Thymus (tissue), 14 donors: ENCODE data around the gene EEIG2. TPM values are rescaled to one million over a fixed set of nuclear protein-coding genes. Genes with fewer than 3 reads are reported as not detected.
A peak's percentile ranks its signal among the peaks of the same experiment; 100 is the strongest.
"Not testable (repeated sequence)": the region's sequence is repeated elsewhere in the genome, so short reads cannot be mapped to it uniquely, and the experiment has no call there.

Source experiments
- DNase-seq, 9 donors: peaks; one replicate each; pipeline ENCODE4 v3.0.0-alpha.2; 2013; ENCODE audit warnings: low spot score in 9 of 9, low read depth in 6 of 9, missing footprints in 1 of 9
- H3K27ac ChIP-seq, 2 donors: one replicate each; pipeline ENCODE4 v1.5.1; 2013; ENCODE audit warnings: control low read depth in 1 of 2, low read depth in 1 of 2, low read length in 1 of 2, mild to moderate bottlenecking in 1 of 2, moderate library complexity in 1 of 2
- H3K27me3 ChIP-seq, 2 donors: one replicate each; pipeline ENCODE4 v1.5.1; 2013; ENCODE audit warnings: low read length in 1 of 2; ENCODE audit not compliant: control insufficient read depth in 2 of 2, insufficient read depth in 1 of 2
- H3K36me3 ChIP-seq, 2 donors: one replicate each; pipeline ENCODE4 v1.5.1; 2013; ENCODE audit warnings: low read length in 1 of 2, mild to moderate bottlenecking in 1 of 2, moderate library complexity in 1 of 2; ENCODE audit not compliant: control insufficient read depth in 2 of 2, insufficient read depth in 2 of 2
- H3K4me1 ChIP-seq, 2 donors: one replicate each; pipeline ENCODE4 v1.5.1; 2013; ENCODE audit warnings: low read length in 2 of 2; ENCODE audit not compliant: control insufficient read depth in 2 of 2, insufficient read depth in 2 of 2
- H3K4me3 ChIP-seq, 2 donors: one replicate each; pipeline ENCODE4 v1.5.1; 2013; ENCODE audit warnings: low read length in 2 of 2, control low read depth in 1 of 2, mild to moderate bottlenecking in 1 of 2
- H3K9me3 ChIP-seq, 2 donors: one replicate each; pipeline ENCODE4 v1.5.1; 2013; ENCODE audit warnings: low read length in 1 of 2, mild to moderate bottlenecking in 1 of 2; ENCODE audit not compliant: control insufficient read depth in 2 of 2, insufficient read depth in 1 of 2
- WGBS: extraction: QIAGEN DNeasy Blood & Tissue Kit; methylation state at CpG from one replicate; pipeline ENCODE4 v1.1.7; 2013; 5-methylcytosine and 5-hydroxymethylcytosine counted together
- long read RNA-seq, 10 donors: transcript quantifications; one replicate each; lab custom pipeline, GENCODE V29; 2026
- polyA plus RNA-seq: library from polyadenylated mRNA; stranded (reverse); fragments of 200-250 nt; gene quantifications from one replicate; pipeline ENCODE4 v1.2.3, GENCODE V29; 2013
- total RNA-seq: library from RNA; stranded (reverse); fragments of 120-200 nt; gene quantifications from one replicate; pipeline ENCODE4 v1.2.4, GENCODE V29; 2013
- donor health status: healthy.

The EEIG2 gene
- 12.5 TPM for total RNA-seq
- polyA plus RNA-seq: 11.2 TPM
- long read RNA-seq, donor 1: 0 reads
- long read RNA-seq, donor 2, full-length matches to known transcripts: 5 of 5 reads
- long read RNA-seq, donor 2, partial matches to known transcripts: 0 of 5 reads
- long read RNA-seq, donor 2, other reads (novel, unspliced or antisense): 0 of 5 reads
- long read RNA-seq, donor 3, full-length matches to known transcripts: 4 of 4 reads
- long read RNA-seq, donor 3, partial matches to known transcripts: 0 of 4 reads
- long read RNA-seq, donor 3, other reads (novel, unspliced or antisense): 0 of 4 reads
- long read RNA-seq, donor 4, full-length matches to known transcripts: 2 of 2 reads
- long read RNA-seq, donor 4, partial matches to known transcripts: 0 of 2 reads
- long read RNA-seq, donor 4, other reads (novel, unspliced or antisense): 0 of 2 reads
- long read RNA-seq, donor 5, full-length matches to known transcripts: 2 of 2 reads
- long read RNA-seq, donor 5, partial matches to known transcripts: 0 of 2 reads
- long read RNA-seq, donor 5, other reads (novel, unspliced or antisense): 0 of 2 reads
- long read RNA-seq, donor 6, full-length matches to known transcripts: 2 of 2 reads
- long read RNA-seq, donor 6, partial matches to known transcripts: 0 of 2 reads
- long read RNA-seq, donor 6, other reads (novel, unspliced or antisense): 0 of 2 reads
- long read RNA-seq, donor 7, full-length matches to known transcripts: 1 of 1 reads
- long read RNA-seq, donor 7, partial matches to known transcripts: 0 of 1 reads
- long read RNA-seq, donor 7, other reads (novel, unspliced or antisense): 0 of 1 reads
- long read RNA-seq, donor 8: 0 reads
- long read RNA-seq, donor 9, full-length matches to known transcripts: 2 of 9 reads
- long read RNA-seq, donor 9, partial matches to known transcripts: 0 of 9 reads
- long read RNA-seq, donor 9, other reads (novel, unspliced or antisense): 7 of 9 reads
- long read RNA-seq, donor 10, full-length matches to known transcripts: 2 of 15 reads
- long read RNA-seq, donor 10, partial matches to known transcripts: 0 of 15 reads
- long read RNA-seq, donor 10, other reads (novel, unspliced or antisense): 13 of 15 reads

DNA sequence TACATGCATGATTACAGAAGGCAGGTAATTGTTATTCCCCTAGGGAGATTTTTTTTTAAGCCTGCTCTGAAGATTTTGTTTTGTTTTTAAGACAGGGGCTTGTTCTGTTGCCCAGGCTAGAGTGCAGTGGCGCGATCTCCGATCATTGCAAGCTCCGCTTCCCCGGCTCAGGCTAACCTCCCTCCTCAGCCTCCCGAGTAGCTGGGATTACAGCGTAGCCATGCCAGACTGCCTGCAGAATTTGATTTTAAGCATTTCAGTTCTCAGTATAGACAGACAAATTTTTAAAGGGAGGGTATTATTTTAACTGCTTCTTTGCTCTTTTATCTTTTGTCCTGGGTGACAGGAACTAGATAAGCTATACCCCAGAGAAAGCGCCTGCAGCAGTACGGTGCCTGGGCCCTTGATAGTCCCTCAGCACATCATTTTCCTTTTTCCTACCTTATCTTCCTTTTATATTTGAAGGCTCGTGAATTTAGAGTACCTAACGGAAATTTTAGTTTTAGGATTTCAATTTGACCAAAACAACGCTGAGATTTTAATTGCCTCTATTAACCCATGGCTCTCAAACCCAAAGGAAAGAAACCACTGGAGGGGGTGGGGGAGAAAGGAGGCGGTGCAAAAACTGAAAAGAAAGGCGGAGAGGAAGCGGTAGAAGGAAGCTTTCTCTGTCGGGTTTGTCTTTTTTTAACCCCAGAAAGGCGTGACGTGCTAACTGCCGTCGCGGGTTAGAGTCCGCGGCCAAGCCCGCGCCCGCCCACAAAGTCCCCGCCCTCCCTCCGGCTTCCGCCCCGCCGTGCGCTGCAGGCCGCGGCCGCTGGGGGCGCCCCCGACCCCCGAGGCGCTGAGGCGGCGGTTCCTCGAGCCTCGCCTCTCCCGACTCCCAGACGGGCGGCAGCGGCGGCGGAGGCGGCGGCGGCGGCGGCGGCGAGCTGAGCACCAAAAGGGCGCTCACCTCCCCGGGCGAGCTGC is at the start of gene EEIG2:
TSS of gene EEIG2 (plus strand) at position 886 of the 972 bp plus-strand sequence. CDS start 329 bp downstream, outside the sequence.
- Histone ChIP-seq H3K36me3 (no peaks in the 10 kb centered on the region), H3K27ac (peak within 1 kb of the TSS; percentile 67 to 80), H3K4me3 (peak within 1 kb of the TSS; percentile 63 to 85), H3K27me3 (no peaks in the 10 kb centered on the region), H3K4me1 (peaks cover 6 to 21% of the 10 kb centered on the region in 2 donors), H3K9me3 (no peaks in the 10 kb centered on the region)
- WGBS: 13% methylated on average over 59 of the region's 59 CpGs
- DNase-seq: peak; percentile 77 to 96 (median 88)

DNA sequence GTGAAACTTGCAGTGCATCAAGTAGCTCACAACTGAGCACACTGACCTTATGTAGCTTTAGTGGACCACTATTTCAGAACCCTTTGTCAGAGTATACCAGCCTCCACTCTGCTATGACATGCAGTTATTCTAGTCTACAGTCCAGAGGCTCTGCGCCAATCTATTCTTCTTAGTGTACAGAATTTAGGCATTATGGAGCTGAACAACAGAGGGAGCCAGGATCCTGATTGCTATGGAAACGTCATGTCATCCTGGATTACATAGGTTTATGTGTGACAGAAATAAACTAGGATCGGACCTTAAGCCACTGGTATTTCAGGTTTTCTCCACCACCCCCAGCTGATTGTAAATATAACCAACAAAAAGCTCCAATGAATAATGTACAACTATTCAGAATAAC is 48.1 kb upstream of the EEIG2 start:
- Histone ChIP-seq H3K27ac (no peak overlapping the region), H3K9me3 (no peaks in the 10 kb centered on the region), H3K27me3 (peaks cover 0 to 5% of the 10 kb centered on the region in 2 donors), H3K4me1 (no peaks in the 10 kb centered on the region), H3K36me3 (no peaks in the 10 kb centered on the region), H3K4me3 (no peak overlapping the region)
- no peak for DNase-seq
- WGBS: 76% methylated on average over 3 of the region's 3 CpGs

DNA sequence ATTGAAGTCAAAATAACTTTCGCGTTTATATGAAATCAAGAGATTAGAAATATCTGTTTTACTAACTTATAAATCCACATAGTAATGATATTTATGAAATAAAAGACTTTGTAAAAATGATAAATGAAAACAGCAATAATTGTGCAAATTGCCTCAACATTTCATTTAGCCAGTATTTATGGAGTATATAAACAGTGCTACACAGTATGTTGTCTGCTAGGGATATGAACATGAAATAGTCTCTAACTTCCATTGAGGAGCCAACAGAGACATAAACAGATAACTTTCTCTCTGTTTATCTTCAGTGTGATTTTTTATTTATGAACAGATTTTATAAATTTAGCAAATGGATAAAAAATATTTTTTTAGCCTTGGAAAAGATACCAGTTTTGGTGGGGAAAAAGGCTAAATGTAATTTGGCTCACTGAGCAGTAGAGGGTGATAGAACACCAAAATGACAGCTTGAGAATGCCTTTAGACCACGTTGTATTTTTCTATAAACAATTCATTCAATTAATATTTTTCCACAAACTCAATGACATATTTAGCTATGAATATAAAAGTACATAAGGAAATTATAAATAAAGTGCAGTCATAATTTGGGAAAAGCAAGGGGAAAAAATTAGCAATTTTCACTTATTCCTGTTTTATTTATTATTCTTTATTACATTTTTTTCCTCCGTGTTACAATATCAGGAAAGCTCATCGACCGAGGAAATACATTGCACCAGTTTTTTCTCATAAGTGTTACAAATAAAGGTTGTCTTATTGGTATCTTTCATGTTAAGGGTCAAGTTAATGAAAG is 47.5 kb upstream of the EEIG2 start:
- DNase-seq: peak in 8 of 9 donors; percentile 8 to 63 (median 21)
- 77% methylated on average over 6 of the region's 6 CpGs for WGBS
- Histone ChIP-seq H3K27me3 (peaks cover 0 to 5% of the 10 kb centered on the region in 2 donors), H3K27ac (no peak overlapping the region), H3K4me1 (no peaks in the 10 kb centered on the region), H3K36me3 (no peaks in the 10 kb centered on the region), H3K9me3 (no peaks in the 10 kb centered on the region), H3K4me3 (no peak overlapping the region)

DNA sequence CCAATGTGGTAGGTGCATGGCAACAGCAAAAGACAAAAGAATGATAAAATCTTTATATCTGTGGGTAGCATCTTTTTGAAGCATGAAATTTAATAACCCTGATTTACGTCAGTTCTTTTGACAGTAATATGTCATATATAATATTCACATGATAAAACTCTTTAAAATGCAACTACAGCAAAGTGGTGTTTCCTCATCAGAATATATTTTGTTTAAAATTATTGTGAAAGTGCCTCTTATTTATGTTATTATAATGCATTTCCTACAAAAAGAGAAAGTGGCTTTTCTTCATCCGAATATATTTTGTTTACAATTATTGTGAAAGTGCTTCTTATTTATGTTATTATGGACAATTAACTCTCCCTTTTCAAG is 46.9 kb upstream of the EEIG2 start:
- H3K4me3 ChIP-seq: no peak overlapping the region
- H3K27ac ChIP-seq: no peak overlapping the region
- no peak for DNase-seq
- H3K27me3 ChIP-seq: peaks cover 0 to 5% of the 10 kb centered on the region in 2 donors
- 90% methylated on average over 2 of the region's 2 CpGs for WGBS
- H3K9me3 ChIP-seq: no peaks in the 10 kb centered on the region
- H3K4me1 ChIP-seq: no peaks in the 10 kb centered on the region
- H3K36me3 ChIP-seq: no peaks in the 10 kb centered on the region

DNA sequence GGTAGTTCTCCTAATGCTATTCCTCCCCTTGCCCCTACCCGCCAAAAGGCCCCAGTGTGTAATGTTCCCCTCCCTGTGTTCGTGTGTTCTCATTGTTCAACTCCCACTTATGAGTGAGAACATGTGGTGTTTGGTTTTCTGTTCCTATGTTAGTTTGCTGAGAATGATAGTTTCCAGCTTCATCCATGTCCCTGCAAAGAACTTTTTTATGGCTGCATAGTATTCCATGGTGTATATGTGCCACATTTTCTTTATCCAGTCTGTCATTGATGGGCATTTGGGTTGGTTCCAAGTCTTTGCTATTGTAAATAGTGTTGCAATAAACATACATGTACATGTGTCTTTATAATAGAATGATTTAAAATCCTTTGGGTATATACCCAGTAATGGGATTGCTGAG is 46.0 kb upstream of the EEIG2 start:
- H3K4me1 ChIP-seq, DNase-seq, H3K27me3 ChIP-seq, H3K27ac ChIP-seq, H3K9me3 ChIP-seq, H3K36me3 ChIP-seq, H3K4me3 ChIP-seq: not testable (repeated sequence)
- 95% methylated on average over 2 of the region's 2 CpGs for WGBS

DNA sequence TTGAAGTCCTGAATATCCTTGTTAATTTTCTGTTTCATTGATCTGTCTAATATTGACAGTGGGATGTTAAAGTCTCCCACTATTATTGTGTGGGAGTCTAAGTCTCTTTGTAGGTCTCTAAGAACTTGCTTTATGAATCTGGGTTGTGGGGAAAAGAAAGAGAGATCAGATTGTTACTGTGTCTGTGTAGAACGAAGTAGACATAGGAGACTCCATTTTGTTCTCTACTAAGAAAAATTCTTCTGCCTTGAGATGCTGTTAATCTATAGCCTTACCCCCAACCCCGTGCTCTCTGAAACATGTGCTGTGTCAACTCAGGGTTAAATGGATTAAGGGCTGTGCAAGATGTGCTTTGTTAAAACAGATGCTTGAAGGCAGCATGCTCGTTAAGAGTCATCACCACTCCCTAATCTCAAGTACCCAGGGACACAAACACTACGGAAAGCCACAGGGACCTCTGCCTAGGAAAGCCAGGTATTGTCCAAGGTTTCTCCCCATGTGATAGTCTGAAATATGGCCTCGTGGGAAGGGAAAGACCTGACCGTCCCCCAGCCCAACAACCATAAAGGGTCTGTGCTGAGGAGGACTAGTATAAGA is 42.5 kb upstream of the EEIG2 start:
- 92% methylated on average over 6 of the region's 6 CpGs for whole genome bisulfite sequencing
- H3K9me3 ChIP-seq: not testable (repeated sequence)

DNA sequence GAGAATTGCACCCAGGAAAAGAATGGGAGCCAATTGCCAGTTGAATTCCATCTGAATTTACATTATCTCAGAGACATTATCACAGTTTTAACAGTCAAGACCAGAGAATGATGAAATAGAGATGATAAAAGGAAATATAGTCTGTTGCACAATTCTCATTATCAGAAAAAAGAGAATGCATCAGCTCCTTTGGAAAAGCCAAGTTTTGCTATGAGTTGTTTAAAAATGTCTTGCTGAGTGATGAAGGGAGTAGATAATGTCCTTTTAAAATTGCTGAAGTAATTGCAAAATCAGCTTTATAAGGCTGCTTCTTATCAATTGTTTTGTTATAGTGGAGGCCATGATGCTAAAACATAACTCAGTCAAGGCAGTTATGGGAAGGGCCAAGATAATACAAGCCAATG is 37.9 kb upstream of the EEIG2 start:
- Histone ChIP-seq H3K27me3 (no peaks in the 10 kb centered on the region), H3K9me3 (no peaks in the 10 kb centered on the region), H3K27ac (no peak overlapping the region), H3K36me3 (no peaks in the 10 kb centered on the region), H3K4me3 (no peak overlapping the region), H3K4me1 (no peaks in the 10 kb centered on the region)
- DNase-seq: no peak

More for the DNA sequence above, 42.5 kb upstream of the EEIG2 start:
- DNase-seq, H3K27me3 ChIP-seq, H3K4me3 ChIP-seq, H3K36me3 ChIP-seq, H3K27ac ChIP-seq, H3K4me1 ChIP-seq: not testable (repeated sequence)
